GM19467 (cell line): Measurements from ENCODE around the gene USP28.
"Not testable (repeated sequence)": the region's sequence is repeated elsewhere in the genome, so short reads cannot be mapped to it uniquely, and the experiment has no call there.

Experiments
- ATAC-seq: cut with Tn5 transposase; IDR thresholded peaks from one replicate; pipeline ENCODE4 v1.9.1; 2021; ENCODE audit warnings: mild to moderate bottlenecking, moderate library complexity; ENCODE audit not compliant: unreplicated experiment

USP28 gene

GRCh38 chr11:113774174-113774503 is 101.2 kb downstream of the USP28 start:
- no peak for ATAC-seq

- peak; percentile 98 for ATAC-seq
These were observed 101.8 kb downstream of the USP28 start, which contains the start of gene ZW10 for GRCh38 chr11:113773416-113774173. Gene ZW10 (minus strand): TSS chr11:113773692. CDS start chr11:113773666, 26 bp downstream.

- peak; percentile 2 for ATAC-seq
These were observed 102.3 kb downstream of the USP28 start for GRCh38 chr11:113773092-113773415.

GRCh38 chr11:113771964-113772363 is 103.4 kb downstream of the USP28 start:
- ATAC-seq: no peak

GRCh38 chr11:113764527-113765219 is 110.7 kb downstream of the USP28 start:
- no peak for ATAC-seq

GRCh38 chr11:113763040-113763439 is 112.3 kb downstream of the USP28 start:
- ATAC-seq: not testable (repeated sequence)

GRCh38 chr11:113760241-113760640 is 115.1 kb downstream of the USP28 start:
- ATAC-seq: no peak

- ATAC-seq: no peak
These were observed 122.4 kb downstream of the USP28 start for GRCh38 chr11:113752932-113753331.
